HG03108 (cell line): Measurements from ENCODE around the gene TMEM9.

Experiments
- ATAC-seq: cut with Tn5 transposase; IDR thresholded peaks from one replicate; pipeline ENCODE4 v1.9.1; 2021; ENCODE audit warnings: moderate library complexity; ENCODE audit not compliant: unreplicated experiment

Gene TMEM9

DNA sequence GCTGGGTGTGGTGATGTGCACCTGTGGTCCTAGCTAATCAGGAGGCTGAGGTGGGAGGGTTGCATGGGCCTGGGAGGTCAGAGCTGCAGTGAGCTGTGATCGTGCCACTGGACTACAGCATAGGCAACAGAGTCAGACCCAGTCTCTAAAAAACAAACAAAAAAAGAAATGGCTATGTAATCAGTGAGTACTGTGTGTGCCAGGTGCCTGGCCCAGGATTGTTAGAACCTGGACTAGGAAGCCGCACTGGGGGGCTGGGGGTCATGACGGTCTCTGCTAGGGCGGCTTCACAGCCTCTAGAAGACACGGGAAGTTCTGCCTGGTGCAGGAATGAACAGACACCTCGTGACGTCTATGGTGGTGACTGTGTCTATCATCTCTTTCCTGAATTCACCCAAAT is 8.5 kb downstream of the TMEM9 start:
- no peak for ATAC-seq

DNA sequence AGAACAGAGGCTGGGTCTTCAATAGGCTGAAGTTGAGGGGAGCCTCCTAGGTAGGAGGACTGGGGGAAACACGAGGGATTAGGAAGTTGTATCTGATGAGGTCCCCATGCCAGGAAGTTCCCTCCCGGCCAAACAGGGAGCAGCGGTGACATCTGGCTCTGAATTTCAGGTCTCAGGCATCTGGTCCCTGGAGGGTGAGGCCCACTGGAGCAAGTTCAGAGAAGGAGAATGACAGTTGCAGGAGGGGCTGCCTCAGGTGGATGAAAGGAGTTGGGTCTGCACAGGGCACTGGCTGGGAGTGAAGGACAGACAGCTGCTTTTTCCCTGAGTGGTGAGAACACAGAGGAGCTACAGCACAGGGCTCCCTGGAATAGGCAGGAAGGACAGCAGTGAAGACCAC is 9.1 kb downstream of the TMEM9 start:
- no peak for ATAC-seq

DNA sequence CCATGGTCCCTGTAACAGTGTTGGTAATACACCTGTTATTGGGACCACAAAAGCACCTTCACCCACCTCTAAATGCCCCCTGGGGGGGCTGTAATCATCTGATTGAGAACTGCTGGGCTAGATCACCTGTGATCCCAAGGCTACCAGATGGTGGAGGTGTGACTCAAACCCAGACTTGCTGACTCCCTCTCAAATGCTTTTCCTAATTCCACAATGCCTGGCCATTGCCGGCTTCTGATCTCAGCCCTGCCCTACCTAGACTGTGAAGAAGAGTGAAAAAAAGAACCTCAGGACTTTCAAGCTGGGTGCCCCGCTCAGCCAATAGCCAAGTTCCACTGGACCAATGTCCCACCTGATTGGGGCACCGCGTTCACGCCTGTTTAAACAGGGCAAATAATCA is 9.6 kb downstream of the TMEM9 start:
- no peak for ATAC-seq

DNA sequence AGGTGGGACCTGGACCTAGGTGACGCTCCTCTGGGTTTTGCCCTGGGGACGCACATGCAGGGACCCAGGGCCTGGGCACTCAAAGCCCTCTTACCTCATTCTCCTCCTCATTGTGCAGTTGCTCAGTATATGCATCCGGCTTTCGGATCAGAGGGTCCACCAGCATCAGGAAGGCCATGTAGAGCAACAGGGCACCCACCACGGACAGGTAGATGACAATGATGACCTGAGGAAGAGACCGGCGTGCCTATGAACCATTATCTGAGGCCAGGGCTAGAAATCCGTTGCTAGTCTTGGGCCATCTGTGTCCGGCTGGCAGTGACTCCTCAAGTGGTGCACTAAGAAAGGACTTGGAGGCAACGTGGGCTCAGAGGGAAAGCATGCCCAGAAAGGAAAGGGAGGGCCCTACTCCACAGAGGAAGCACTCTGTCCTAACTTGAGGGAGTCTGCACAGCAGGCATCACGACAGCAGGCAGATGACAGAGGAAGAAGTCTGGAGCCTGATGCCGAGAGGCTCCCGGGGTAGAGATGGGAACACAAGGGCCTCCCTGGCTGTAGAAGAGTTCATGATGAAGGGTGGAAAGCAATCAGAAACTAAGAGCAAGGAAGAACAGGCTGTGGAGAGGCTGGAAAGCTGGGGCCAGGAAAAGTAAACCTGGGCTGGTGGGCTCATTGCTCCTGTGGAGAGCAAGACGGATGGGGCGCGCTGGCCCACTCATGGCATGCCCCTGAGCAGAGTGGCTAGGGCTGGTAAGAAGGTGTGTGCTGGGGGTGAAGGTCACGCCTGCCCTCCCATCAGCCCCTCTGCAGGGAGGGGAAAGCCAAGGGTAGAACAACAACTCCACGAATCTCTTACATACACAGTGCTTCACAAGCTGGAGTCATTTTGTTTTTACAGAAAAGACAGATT is 10.3 kb downstream of the TMEM9 start:
- no peak for ATAC-seq

DNA sequence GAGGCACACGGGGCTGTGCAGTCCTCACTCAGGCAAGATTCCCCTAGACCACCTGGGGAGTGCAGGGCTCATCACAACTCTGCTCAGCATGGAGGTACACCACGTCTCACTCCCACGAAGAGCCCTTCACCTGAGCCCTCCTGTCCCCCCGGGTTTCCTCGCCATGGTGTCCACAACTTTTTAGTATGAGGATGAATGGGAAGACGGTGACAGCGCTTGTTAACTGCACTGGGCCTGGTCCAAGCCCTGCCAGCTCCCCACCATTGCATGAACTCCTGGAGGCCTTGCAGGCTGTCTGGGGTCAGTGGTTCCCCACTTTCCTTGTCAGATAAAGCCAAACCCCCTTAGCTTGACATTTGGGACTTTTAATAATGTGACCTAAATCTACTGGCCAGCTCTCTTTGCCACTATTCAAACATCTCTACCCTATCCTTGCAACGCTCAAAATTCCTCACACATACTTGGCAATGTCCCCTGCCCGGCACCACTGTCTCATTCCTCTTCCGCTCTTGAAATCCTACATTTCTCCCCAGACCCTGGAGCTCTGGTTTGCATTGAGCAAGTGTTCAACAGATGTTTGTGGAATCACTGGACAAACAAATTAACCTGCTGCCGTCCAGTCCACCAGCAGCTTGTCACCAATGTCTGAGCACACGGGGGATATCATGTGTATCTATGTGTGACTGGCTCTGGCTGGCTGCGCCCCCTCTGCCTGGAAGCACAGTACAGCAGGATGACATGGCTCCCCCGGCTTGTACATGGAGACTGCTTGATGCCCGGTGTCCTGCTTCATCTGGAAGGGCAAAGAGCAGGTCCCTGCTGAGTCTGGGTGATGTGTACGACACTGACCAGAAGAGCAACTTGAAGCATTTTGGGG is 11.2 kb downstream of the TMEM9 start:
- no peak for ATAC-seq

DNA sequence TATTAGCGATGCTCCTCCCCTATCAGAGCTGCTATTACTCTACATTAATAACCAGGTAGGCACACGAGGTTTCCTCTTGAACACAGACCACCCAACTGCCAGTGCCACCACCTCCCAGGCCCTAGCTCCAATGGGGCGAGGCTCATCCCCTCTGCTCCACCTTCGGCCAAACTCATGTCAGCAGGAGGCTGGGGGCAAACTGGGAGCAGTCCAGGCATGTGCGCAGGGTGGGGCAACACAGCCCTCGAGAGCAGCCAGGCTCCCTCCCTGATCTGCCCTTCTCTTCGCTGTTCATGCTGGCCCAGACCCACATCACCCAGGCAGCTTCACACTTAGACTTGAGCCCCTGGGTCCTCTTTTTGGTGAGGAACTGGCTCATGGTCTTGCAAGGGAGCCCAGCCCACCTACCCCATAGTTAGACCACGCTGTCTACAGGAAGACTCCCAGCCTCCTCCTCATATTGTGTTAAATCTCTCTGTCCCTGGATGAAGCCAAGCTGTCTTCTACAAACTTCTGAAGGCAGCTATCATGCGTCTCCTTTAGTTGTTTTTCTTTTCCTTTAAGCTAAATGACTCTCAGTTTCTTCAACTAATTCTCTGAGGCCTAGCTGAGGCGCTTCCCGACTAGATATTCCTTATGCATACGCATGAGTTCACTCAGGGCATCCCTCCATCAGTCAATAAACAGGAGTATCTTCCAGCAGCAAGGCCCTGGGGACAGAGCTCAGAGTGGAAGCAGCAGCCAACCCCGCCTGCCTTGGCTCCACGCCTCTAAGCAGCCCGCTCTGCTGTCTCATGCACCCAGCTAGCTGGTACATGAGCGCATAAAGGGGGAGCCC is 12.0 kb downstream of the TMEM9 start:
- no peak for ATAC-seq

DNA sequence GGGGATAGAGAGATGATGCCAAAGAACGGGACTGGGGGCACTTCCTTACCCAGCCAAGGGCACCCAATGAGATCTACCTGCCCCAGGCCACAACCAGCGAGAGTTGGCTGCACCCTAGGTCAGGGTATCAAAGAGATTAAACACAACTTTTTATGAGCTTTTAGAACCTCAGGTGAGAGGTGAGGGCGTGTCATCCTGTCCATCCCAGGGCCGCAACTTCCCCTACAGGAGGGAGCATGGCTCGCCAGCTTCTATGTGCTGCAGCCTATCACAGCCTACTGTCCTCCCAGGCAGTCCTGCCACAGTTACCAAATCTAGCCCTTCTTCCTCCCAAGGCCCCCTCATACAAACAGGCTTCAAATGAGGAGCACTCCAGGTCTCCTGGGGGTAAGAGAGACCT is 12.9 kb downstream of the TMEM9 start:
- no peak for ATAC-seq

DNA sequence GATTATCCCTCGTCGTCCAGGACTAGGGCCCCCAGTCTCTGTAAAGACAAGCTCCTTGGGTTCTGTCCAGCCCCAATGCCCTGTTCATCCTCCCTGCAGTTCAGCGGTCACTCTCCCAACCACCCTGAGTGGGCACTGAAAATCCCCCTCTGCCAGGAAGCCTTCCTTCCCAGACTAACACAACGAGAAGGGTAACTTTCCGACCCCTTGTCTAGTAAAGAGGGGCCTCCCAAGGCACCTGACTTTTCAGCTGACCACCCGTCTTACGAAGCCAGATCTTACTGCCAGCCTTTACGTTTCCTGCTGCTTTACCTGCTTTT is 13.4 kb downstream of the TMEM9 start:
- no peak for ATAC-seq

DNA sequence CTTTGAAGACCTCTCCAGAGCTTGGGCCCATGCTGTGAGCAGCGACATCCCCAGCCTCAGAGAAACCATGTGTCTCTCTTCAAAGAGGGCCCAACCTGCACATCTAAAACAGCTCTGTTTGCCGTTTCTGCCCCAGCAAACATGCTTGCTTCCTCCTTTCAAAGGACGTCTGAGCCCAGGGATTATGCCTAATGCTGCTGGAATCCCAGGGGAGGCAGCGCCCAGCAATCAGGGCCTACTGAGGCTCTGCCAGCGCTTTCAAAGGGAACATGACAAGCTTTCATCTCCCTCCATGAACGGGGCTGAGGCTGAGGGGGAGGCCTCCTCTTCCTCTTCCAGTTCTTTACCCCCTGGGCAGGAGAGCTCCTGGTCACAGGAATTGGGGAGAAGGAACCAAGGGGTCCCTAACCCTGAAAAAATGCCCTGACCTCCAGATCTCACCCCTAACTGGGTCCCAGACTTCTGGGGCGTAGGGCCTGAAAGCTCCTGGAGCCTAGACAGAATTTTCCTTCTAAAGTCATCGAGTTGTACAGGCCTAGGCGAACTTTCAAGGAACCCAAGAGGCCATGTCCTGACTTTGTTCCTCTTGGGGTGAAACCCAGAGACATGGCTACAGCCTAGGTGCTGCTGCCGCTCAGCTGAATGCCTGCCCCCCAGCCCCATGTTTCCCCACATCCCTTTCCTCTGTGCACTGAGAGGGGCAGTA is 13.9 kb downstream of the TMEM9 start:
- no peak for ATAC-seq

DNA sequence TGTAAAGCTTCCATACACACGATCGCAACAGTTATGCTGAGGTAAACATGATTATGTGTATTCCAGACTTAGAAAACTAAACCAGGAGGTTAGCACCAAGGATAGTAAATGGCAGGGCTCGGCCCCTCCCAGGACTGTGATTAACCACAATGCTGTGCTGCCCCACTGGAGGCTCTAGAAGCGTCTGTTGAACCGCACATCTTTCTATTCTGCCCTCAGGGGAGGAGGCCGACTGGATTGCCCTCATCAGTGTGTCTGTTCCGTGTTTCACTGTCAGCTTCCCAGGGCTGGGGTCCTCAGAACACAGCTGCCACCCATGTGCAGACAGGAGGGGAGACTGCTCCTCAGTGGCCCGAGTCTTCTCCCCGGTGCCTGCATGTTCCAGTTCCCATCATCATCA is 14.5 kb downstream of the TMEM9 start:
- no peak for ATAC-seq

DNA sequence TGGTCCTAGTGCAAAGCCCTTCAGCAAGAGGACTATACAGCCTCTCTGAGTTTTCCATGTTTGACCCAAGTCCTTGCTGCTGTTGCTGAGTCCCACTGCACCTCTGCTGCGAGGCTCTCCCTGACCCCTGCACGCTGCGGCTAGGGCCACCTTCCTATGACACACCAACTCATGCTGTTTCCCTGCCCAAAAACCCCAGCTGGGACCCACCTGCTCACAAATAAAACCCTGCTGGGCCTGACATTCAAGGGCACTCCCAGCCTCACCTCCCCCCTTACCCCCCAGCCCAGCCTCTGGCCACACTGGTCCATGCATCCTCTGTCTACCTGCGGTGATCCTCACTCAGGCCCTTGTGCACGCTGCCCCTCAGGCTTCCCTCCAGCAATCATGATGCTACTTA is 15.0 kb downstream of the TMEM9 start:
- no peak for ATAC-seq

DNA sequence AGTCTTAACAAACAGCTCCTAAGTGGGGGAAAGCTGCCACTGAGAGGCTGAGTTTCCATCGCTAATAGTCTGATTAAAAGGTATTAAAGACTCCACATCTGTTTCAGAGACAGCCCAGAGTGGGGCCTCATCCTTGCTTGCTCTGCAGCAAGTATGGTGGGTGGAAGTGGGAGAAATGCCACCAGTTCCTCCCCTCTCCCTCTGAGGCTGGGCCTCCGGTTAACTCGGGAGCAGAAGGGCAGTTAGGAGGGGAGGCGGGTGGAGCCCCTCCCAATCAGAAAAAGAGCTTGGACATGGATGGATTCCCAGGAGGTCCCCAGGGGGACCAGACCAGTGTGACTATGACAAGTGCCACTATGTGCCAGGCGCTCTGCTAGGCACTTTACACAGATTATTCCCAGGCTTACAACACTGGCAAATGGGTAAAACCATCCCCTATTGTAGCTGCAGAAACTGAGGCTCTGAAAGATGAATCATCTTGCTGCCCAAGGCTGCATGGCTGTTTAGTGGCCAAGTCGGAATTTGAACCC is 15.9 kb downstream of the TMEM9 start:
- ATAC-seq: no peak

DNA sequence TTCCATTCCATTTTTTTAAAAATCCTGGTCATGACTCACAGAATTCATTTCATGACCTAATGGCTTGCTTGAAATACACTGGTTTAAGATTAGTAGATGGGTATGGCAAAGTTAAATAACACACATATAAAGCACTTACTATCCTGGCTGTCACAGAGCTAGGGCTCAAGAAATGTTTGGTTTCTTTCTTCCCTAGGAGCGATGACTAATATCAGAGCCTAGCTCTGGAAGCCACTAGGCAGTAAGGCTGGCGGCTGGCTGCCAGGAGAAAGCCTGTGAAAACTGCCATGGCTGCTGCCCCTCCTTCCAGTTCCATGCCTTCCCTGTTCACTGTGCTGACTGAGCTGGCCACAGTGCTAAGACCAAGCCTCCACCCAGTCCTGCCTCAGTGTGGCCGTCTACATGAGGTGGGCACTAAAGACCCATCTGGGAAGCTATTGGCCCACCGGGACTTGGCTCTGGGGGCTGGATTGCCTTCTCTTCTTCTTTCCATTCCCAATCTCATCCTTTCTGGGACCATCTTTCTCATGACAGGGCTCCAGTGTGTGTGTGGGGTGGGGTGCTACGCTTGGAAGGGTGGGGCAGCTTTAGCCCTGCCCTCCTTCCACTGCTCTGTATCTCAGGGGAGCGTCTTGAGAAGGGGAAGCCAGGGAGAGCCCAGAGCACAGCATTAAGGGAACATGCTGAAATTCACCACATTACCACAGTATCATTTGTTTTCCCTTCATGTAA is 16.5 kb downstream of the TMEM9 start:
- ATAC-seq: no peak

DNA sequence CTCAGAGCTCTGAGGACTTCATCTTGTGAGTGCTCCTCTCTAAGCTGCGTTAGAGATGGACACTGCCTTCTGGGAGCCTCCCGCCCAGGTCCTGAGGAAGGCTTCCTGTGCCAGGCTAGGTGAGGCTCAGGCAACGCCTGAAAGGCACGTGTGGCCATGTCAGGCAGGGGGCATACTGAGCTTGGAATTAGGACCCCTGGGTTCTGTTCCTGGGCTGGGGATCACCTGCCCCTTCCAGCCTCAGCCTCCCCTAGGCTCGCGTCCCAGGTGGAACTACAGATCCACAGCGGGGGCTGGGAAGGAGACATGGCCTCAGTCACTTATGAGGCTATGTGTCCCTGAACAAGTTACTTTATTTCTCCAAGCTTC is 17.3 kb downstream of the TMEM9 start:
- no peak for ATAC-seq

DNA sequence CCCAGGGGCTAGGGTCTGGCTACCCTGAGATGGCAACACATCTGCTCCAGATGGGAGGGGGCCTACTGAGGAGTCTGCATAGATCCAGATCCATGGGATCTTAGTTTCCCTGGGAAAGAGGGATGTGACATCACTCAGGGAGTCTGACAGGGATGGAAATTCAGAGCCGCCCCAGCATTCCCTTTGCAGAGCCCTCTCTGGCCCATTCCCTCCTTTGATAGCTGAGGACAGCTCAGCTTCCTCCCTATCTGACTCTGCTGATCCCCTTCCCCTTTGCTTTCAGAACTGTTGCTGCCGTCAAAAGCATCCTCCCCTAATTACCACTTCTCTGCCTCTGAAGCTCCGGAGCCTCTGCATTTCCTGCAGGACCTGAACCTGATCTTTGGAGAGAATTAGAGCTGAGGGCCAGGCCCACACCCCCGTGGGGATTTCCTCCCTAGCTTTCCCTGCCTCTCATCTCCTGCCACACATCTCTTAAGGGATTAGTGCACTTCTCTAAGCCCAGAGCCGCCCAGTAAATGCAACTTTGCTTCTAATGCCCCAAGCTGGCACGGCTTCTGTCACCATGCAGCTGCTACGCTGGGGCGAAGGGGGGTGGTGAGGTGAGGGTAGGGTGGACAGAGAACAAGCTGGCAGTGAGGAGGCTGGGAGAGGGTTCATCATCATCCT is 17.8 kb downstream of the TMEM9 start:
- no peak for ATAC-seq

DNA sequence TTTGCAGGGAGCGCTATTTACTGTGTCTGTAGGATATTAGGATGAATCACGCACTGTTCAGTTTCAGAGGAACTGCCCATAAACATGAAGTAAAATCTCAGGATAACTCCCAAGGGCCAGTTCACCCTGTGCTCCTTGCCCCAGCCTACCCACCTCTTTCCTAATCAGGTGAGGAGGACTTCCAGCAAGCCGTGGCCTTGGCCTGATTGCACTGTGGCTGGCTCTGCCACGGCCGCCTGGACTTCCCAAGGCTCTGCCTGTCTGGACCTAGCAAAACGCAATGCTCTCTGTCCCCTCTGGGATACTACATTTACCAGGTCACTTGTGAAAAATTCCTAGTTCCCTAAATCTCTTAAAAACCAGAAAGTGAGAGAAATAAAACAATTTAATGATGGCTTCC is 19.9 kb downstream of the TMEM9 start:
- ATAC-seq: no peak

DNA sequence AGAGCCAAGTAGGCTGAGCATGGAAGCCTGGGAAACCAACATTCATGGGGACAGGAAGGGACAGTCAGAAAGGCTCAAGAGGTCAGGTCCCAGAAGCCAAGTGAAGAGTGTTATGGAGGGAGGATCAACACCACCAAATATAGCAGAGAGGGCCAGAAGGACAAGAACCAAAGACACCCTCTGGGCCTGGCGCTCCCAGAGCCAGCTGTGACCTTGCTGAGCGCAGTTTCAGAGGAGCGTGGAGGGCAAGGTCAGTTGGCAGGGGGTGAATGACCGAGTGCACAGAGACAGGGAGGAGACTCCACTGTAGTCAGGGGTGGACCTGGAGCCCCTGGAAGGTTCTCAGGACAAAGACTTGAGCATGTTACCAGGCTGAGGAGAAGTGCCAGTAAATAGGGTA is 22.9 kb downstream of the TMEM9 start:
- no peak for ATAC-seq

DNA sequence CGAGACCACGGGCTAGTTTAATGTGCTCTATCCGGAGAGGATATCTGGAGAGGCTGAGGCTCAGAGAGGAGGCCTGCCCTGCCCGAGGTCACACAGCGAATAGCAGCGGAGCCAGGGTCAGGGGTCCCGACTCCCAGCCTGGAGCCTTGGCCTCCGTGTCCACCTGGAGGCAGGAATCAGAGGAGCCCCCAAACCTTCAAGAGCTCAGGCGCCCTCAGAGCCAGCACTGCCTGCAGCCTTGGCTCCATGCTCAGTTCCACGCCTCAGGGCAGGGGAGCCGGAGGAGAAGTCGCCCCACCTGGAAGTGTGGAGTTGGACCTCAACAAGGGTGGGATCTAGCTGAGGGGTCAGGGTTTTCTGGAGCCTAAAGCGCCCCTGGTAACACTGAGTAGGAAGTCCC is 25.3 kb downstream of the TMEM9 start:
- no peak for ATAC-seq

DNA sequence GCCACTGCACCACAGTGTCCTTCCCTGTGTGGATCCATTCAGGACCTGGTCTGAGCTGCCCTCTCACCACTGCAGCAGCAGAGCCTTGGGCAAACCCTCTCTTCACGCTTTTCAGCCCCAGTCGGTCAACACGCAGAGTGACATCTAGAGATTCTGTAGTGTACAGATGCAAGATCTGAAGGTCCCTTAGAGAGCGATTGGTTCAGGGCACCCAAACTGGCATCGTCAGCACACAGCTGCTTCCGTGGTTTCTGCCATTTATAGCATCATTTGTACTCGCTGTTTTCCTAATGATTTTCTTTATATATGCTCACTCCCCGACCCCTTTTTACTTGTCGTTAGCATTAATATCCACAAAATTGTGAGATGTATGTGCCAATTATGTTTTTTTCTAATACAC is 25.8 kb downstream of the TMEM9 start:
- ATAC-seq: no peak
